PC-9 (cell line): ENCODE data around the gene POLR1F. TPM values are rescaled to one million over a fixed set of nuclear protein-coding genes. Genes with fewer than 3 reads are reported as not detected.

ENCODE experiments used
- BruUV-seq: library from RNA; stranded (reverse); fragments of 400-500 nt; replicated peaks from 2 replicates; lab custom pipeline; 2021; lab: Mats Ljungman, UMichigan
- CTCF ChIA-PET: fragments of 300-600 bp; sonication (Branson Sonifier 250); formaldehyde crosslinking; loops from one replicate; lab custom pipeline; 2022; ENCODE audit warnings: antibody characterized with exemption; lab: Charles Lee
- POLR2A ChIA-PET: fragments of 300-600 bp; sonication (Branson Sonifier 250); formaldehyde crosslinking; loops from one replicate; lab custom pipeline; 2022; ENCODE audit warnings: antibody characterized with exemption; ENCODE audit not compliant: unreplicated experiment; lab: Charles Lee
- DNase-seq, 2 experiments: peaks; one replicate each; pipeline versions ENCODE4 v3.0.0 to v3.0.0-alpha.2; 2015 to 2022; ENCODE audit warnings: mixed read lengths in 1 of 2
- H2AFZ ChIP-seq: fragments of 200-600 bp; sonication (generic); 2 replicates; pipeline ENCODE4 v1.8.1; 2017; ENCODE audit warnings: antibody characterized with exemption
- H3F3A ChIP-seq: fragments of 200-600 bp; sonication (generic); 2 replicates; pipeline ENCODE4 v1.8.1; 2017; ENCODE audit warnings: antibody characterized with exemption, mild to moderate bottlenecking, low read depth; ENCODE audit not compliant: insufficient read depth
- H3K27ac ChIP-seq: fragments of 200-600 bp; sonication (generic); 2 replicates; pipeline ENCODE4 v1.6.1; 2016; ENCODE audit warnings: mixed run types
- H3K27me3 ChIP-seq: fragments of 200-600 bp; sonication (generic); 2 replicates; pipeline ENCODE4 v1.6.1; 2016; ENCODE audit warnings: low read depth, mixed run types; ENCODE audit not compliant: insufficient read depth
- H3K36me3 ChIP-seq: fragments of 200-600 bp; sonication (generic); 2 replicates; pipeline ENCODE4 v1.6.1; 2016; ENCODE audit warnings: low read depth, mixed run types
- H3K4me1 ChIP-seq: fragments of 200-600 bp; sonication (generic); replicated peaks from 2 replicates; pipeline ENCODE4 v1.6.1; 2016; ENCODE audit warnings: mixed run types; ENCODE audit not compliant: insufficient read depth
- H3K4me2 ChIP-seq: fragments of 200-600 bp; sonication (generic); 2 replicates; pipeline ENCODE4 v1.6.1; 2017; ENCODE audit warnings: mixed run types
- H3K4me3 ChIP-seq: fragments of 200-600 bp; sonication (generic); 2 replicates; pipeline ENCODE4 v1.6.1; 2016; ENCODE audit warnings: mixed run types
- H3K79me2 ChIP-seq: fragments of 200-600 bp; sonication (generic); 2 replicates; pipeline ENCODE4 v1.6.1; 2017; ENCODE audit warnings: low read depth, mixed run types
- H3K9me2 ChIP-seq: fragments of 200-600 bp; sonication (generic); 2 replicates; pipeline ENCODE4 v1.8.1; 2017; ENCODE audit warnings: mild to moderate bottlenecking; ENCODE audit not compliant: insufficient read depth
- H3K9me3 ChIP-seq: fragments of 200-600 bp; sonication (generic); 2 replicates; pipeline ENCODE4 v1.8.1; 2016; ENCODE audit warnings: low read depth; ENCODE audit not compliant: insufficient read depth
- H4K20me1 ChIP-seq: fragments of 200-600 bp; sonication (generic); 2 replicates; pipeline ENCODE4 v1.8.1; 2017; ENCODE audit not compliant: insufficient read depth
- EZH2 ChIP-seq: fragments of 200-600 bp; sonication (generic); IDR thresholded peaks from 2 replicates; pipeline ENCODE4 v1.8.0; 2017; ENCODE audit warnings: antibody characterized with exemption, low read depth
- intact Hi-C: fragments of 100-400 bp; cut with micrococcal nuclease; formaldehyde crosslinking; loops from one replicate; pipeline ENCODE4 v1.10.0; 2022; ENCODE audit not compliant: unreplicated experiment
- total RNA-seq: library from RNA; stranded (reverse); gene quantifications from 2 replicates; pipeline ENCODE4 v1.2.3, GENCODE V29; 2021
- TF ChIP-seq, protein P1 (sequence below): fragments of 200-600 bp; sonication (generic); conservative IDR thresholded peaks from 2 replicates; pipeline ENCODE4 v1.6.1; 2017; ENCODE audit warnings: mixed run types, antibody characterized with exemption, mild to moderate bottlenecking, moderate library complexity

POLR1F gene
- total RNA-seq, 1 experiment from 2014 or later: 14.8 TPM

DNA sequence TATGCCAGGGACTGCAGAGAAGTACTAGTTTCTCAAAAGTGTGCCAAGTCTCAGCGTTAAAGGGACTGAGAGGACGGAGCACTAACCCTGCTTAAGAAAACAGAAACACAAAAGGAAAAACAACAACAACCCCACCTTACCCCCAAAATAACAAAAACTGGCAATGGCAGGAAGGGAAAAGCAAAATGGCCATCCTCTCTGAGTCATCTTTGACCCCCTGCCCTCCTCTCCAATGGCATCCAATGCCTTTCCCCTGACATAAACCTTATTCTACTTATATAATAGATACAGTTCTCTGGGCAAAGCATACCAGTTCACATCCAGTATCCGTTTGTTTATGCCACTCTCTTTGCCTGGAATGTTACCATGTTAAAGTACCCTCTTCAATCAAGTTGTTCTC is 1.6 kb downstream of the POLR1F start:
- Histone ChIP-seq H2AFZ (no peak overlapping the region), H3K4me2 (peak overlapping the region; percentile 83), H3K36me3 (peaks cover 17% of the 10 kb centered on the region), H3F3A (no peaks in the 10 kb centered on the region), H3K9me3 (peaks cover 7% of the 10 kb centered on the region; the same call in 1 of the 2 replicates), H3K27ac (no peak overlapping the region), H3K4me3 (peak overlapping the region; percentile 87), H3K27me3 (no peaks in the 10 kb centered on the region), H4K20me1 (peaks cover 6% of the 10 kb centered on the region; the same call in 1 of the 2 replicates), H3K79me2 (peaks cover 56% of the 10 kb centered on the region), H3K9me2 (no peaks in the 10 kb centered on the region; the same call in 1 of the 2 replicates), H3K4me1 (peaks cover 22% of the 10 kb centered on the region)
- intact Hi-C loops: loop anchor here (5.0 to 10.0 kb wide), 3 partner anchors 620 to 1798 kb away; no protein-coding TSS in a partner anchor
- no peak for TF ChIP-seq EZH2
- TF ChIP-seq, protein P1, sequence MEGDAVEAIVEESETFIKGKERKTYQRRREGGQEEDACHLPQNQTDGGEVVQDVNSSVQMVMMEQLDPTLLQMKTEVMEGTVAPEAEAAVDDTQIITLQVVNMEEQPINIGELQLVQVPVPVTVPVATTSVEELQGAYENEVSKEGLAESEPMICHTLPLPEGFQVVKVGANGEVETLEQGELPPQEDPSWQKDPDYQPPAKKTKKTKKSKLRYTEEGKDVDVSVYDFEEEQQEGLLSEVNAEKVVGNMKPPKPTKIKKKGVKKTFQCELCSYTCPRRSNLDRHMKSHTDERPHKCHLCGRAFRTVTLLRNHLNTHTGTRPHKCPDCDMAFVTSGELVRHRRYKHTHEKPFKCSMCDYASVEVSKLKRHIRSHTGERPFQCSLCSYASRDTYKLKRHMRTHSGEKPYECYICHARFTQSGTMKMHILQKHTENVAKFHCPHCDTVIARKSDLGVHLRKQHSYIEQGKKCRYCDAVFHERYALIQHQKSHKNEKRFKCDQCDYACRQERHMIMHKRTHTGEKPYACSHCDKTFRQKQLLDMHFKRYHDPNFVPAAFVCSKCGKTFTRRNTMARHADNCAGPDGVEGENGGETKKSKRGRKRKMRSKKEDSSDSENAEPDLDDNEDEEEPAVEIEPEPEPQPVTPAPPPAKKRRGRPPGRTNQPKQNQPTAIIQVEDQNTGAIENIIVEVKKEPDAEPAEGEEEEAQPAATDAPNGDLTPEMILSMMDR: no peak
- BruUV-seq: no TSS peak
- DNase-seq: peak in 1 of 2 experiments; percentile 41
- CTCF ChIA-PET: interaction anchor here (0.6 kb wide), 1 partner anchor 1355 kb away, joined by 4 read pairs; no protein-coding TSS in a partner anchor
- POLR2A ChIA-PET: no interaction called here

DNA sequence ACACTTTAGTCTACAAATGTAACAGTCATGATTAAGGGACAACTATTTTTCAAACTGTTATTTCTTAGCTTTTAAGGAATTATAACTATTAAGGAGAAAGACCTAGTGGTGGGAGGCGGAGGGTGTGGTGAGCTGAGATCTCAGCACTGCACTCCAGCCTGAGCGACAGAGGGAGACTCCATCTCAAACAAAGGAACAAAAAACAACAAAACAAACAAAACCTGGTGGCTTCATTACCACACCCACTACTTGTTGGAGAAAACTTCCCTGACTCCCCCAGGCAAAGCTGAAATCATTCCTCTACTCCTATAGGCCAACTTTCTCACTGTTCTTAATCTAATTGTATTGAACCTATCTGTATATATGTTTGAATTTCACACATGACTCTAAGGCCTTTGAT is 3.2 kb downstream of the POLR1F start:
- DNase-seq: no peak
- H4K20me1 ChIP-seq: peaks cover 6% of the 10 kb centered on the region; the same call in 1 of the 2 replicates
- no peak overlapping the region for H3K4me3 ChIP-seq
- ChIA-PET POLR2A (no interaction called here), CTCF (no interaction called here)
- H3K79me2 ChIP-seq: peaks cover 56% of the 10 kb centered on the region
- intact Hi-C loops: loop anchor here (5.0 to 10.0 kb wide), 3 partner anchors 622 to 1799 kb away; no protein-coding TSS in a partner anchor
- H2AFZ ChIP-seq: no peak overlapping the region
- no peak overlapping the region for H3K27ac ChIP-seq
- peaks cover 22% of the 10 kb centered on the region for H3K4me1 ChIP-seq
- no peaks in the 10 kb centered on the region; the same call in 1 of the 2 replicates for H3K9me2 ChIP-seq
- no peaks in the 10 kb centered on the region for H3K27me3 ChIP-seq
- TF ChIP-seq, protein P1: no peak
- no peak for TF ChIP-seq EZH2
- H3F3A ChIP-seq: no peaks in the 10 kb centered on the region
- no TSS peak for BruUV-seq
- H3K4me2 ChIP-seq: 0 out of 2 replicates have a peak overlapping the region, but pooled peaks have one; percentile 83
- H3K9me3 ChIP-seq: peaks cover 7% of the 10 kb centered on the region; the same call in 1 of the 2 replicates
- peaks cover 21% of the 10 kb centered on the region for H3K36me3 ChIP-seq

DNA sequence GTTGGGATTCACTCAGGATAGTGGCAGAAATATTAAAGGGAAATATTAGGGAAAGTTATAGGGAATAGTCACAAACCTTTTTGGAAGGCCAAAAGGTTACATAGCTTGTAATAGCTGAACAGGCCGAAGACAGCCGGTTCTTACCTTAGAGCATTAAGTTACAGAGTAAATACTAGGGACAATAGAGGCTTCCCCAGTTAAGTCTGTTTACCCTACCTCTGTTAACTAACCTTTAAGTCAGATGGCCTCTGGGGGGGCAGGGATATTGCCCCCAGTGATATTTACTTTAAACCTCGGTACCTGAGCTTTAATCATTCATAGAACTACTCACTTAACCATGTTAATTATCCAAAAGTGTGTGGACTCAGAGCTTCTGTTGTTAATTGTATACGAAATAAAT is 7.4 kb downstream of the POLR1F start:
- Histone ChIP-seq H4K20me1 (peaks cover 6% of the 10 kb centered on the region; the same call in 1 of the 2 replicates), H2AFZ (no peak overlapping the region), H3K4me1 (peaks cover 8% of the 10 kb centered on the region; the same call in 1 of the 2 replicates), H3K27me3 (no peaks in the 10 kb centered on the region), H3F3A (no peaks in the 10 kb centered on the region), H3K4me3 (no peak overlapping the region), H3K79me2 (peaks cover 33% of the 10 kb centered on the region), H3K36me3 (peaks cover 40% of the 10 kb centered on the region), H3K27ac (no peak overlapping the region), H3K9me3 (no peaks in the 10 kb centered on the region), H3K9me2 (no peaks in the 10 kb centered on the region), H3K4me2 (no peak overlapping the region)
- CTCF ChIA-PET: no interaction called here
- no TSS peak for BruUV-seq
- DNase-seq: no peak
- intact Hi-C loops: loop anchor here (10.0 kb wide), 1 partner anchor 1803 kb away; no protein-coding TSS in a partner anchor
- TF ChIP-seq, protein P1: no peak
- POLR2A ChIA-PET: no interaction called here
